GM21786 (cell line): Measurements from ENCODE around the gene EFNA2.

Experiments
- ATAC-seq: cut with Tn5 transposase; IDR thresholded peaks from one replicate; pipeline ENCODE4 v1.9.1; 2021; ENCODE audit not compliant: unreplicated experiment

EFNA2 gene

GRCh38 chr19:1283207-1283916 lies 2.3 kb upstream of the EFNA2 start:
- ATAC-seq, result no peak

GRCh38 chr19:1283917-1284292 lies 1.8 kb upstream of the EFNA2 start:
- ATAC-seq, result no peak

GRCh38 chr19:1284293-1284978 lies 1.2 kb upstream of the EFNA2 start:
- ATAC-seq, result no peak

- no peak for ATAC-seq
These were observed 515 bp upstream of the EFNA2 start for GRCh38 chr19:1284979-1285736.

GRCh38 chr19:1286487-1287353 lies 1.0 kb downstream of the EFNA2 start:
- no peak for ATAC-seq

GRCh38 chr19:1287354-1288225 lies 1.9 kb downstream of the EFNA2 start:
- ATAC-seq, result no peak

GRCh38 chr19:1288226-1288612 lies 2.5 kb downstream of the EFNA2 start:
- ATAC-seq, result no peak

- ATAC-seq, result no peak
These were observed 3.4 kb downstream of the EFNA2 start for GRCh38 chr19:1288833-1289685.

- no peak for ATAC-seq
These were observed 4.0 kb downstream of the EFNA2 start for GRCh38 chr19:1289686-1290025.

GRCh38 chr19:1290196-1290702 lies 4.6 kb downstream of the EFNA2 start:
- ATAC-seq, result no peak

GRCh38 chr19:1290703-1291651 lies 5.3 kb downstream of the EFNA2 start:
- no peak for ATAC-seq

- ATAC-seq, result no peak
These were observed 6.2 kb downstream of the EFNA2 start for GRCh38 chr19:1291761-1292418.

- ATAC-seq, result no peak
These were observed 6.9 kb downstream of the EFNA2 start for GRCh38 chr19:1292419-1293151.

GRCh38 chr19:1293782-1294604 lies 8.3 kb downstream of the EFNA2 start:
- ATAC-seq, result no peak

- ATAC-seq, result no peak
These were observed 9.0 kb downstream of the EFNA2 start for GRCh38 chr19:1294688-1295087.
